Measurements from ENCODE around the gene KCNQ1. TPM values are rescaled to one million over a fixed set of nuclear protein-coding genes. Genes with fewer than 3 reads are reported as not detected.

KCNQ1 gene
- polyA plus RNA-seq, 1 of the 3 experiments (the other 2 are of a cell fraction) = 0.05 TPM

- no peak for TF ChIP-seq CTCF (IDR thresholded peaks at IDR 0.05)
- TF ChIP-seq POLR2AphosphoS5 (IDR thresholded peaks at IDR 0.05; ENCODE audit: low read depth, low read length) = no peak
- no peak for TF ChIP-seq JUND (IDR thresholded peaks at IDR 0.05)
- no peak for TF ChIP-seq TAF1 (IDR thresholded peaks at IDR 0.05; ENCODE audit: borderline replicate concordance, low read depth, low read length)
- TF ChIP-seq RCOR1 (IDR thresholded peaks at IDR 0.05; ENCODE audit: low read length) = no peak
- no peak for TF ChIP-seq YY1 (IDR thresholded peaks at IDR 0.05; ENCODE audit: low read depth)
- no peak for TF ChIP-seq NFIC (IDR thresholded peaks at IDR 0.05; ENCODE audit: borderline replicate concordance)
Measured at GRCh38 chr11:2718817-2719438, 274.1 kb downstream of the KCNQ1 start (continued).

- no peak overlapping the region for H3K9ac ChIP-seq
- no peaks in the 10 kb centered on the region for H3K9me2 ChIP-seq
- H3F3A ChIP-seq (replicated peaks; ENCODE audit: insufficient read depth) = no peaks in the 10 kb centered on the region
- ChIA-PET POLR2A (no interaction called here), CTCF (interaction anchor here (0.6 to 1.5 kb wide), 2 partner anchors 9 to 12 kb away, joined by 3 to 5 read pairs; no protein-coding TSS in a partner anchor)
- H3K27me3 ChIP-seq (ENCODE audit: insufficient read depth) = no peaks in the 10 kb centered on the region
- H3K4me2 ChIP-seq = no peak overlapping the region
- H2AFZ ChIP-seq (ENCODE audit: low read depth) = no peak overlapping the region
- H3K4me1 ChIP-seq (ENCODE audit: control insufficient read depth in 1 of 2, insufficient read depth in 2 of 2, low read depth in 1 of 2, low read length in 1 of 2) = peaks cover 0 to 39% of the 10 kb centered on the region in 2 experiments; a peak in 1 of 4 replicates
- no peaks in the 10 kb centered on the region for H3K36me3 ChIP-seq (replicated peaks in 1 of 2; ENCODE audit: control insufficient read depth in 1 of 2, insufficient read depth in 2 of 2, low read length in 1 of 2)
- H3K4me3 ChIP-seq (ENCODE audit: low read depth in 2 of 2, low read length in 1 of 2) = no peak overlapping the region
- no peak for DNase-seq
- no peak overlapping the region for H3K27ac ChIP-seq (ENCODE audit: low read depth in 2 of 2, low read length in 1 of 2)
- WGBS (ENCODE audit: low lambda C conversion rate) = 57% methylated on average over 16 of the region's 17 CpGs
- no peaks in the 10 kb centered on the region for H3K79me2 ChIP-seq (ENCODE audit: insufficient read depth)
- no peaks in the 10 kb centered on the region for H3K9me3 ChIP-seq
- H4K20me1 ChIP-seq (ENCODE audit: insufficient read depth) = no peaks in the 10 kb centered on the region
- TF ChIP-seq EP300 (IDR thresholded peaks at IDR 0.05; ENCODE audit: borderline replicate concordance in 1 of 2, low read depth in 1 of 2, low read length in 1 of 2) (no peak), GABPA (IDR thresholded peaks at IDR 0.05; ENCODE audit: low read depth) (no peak), ELF1 (IDR thresholded peaks at IDR 0.05) (no peak), SIN3A (IDR thresholded peaks at IDR 0.05; ENCODE audit: borderline replicate concordance, low read depth, low read length) (no peak), RFX5 (IDR thresholded peaks at IDR 0.05; ENCODE audit: low read length) (no peak), RAD21 (IDR thresholded peaks at IDR 0.05; ENCODE audit: low read length) (no peak)
Measured at GRCh38 chr11:2719831-2720590, 275.2 kb downstream of the KCNQ1 start.

Data from SK-N-SH (cell line).